ENCODE results near the gene S100A7A.

S100A7A gene

DNA sequence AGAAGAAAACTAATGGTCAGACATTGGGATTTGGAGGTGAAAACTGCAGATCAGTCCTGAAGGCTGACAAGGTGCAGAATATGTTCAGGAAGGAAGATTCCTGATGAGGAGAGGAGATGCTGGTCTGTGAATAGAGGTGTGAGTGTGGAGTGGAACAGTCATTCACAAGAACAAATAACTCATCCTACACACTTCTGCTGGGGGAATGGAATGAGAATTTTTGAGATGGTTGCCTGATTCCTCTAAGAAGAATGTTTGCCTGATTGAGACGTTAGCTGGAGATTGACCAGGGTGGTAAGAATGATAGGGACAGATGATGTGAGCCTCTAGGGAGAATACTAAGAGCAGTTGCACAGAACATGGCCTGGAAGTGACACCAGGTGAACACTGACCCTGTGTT lies 40.1 kb downstream of the S100A7A start:
- no peak for TF ChIP-seq GATA3 (IDR thresholded peaks at IDR 0.05; ENCODE audit: low read depth, low read length)
- no peak for TF ChIP-seq GATA2 (IDR thresholded peaks at IDR 0.05; ENCODE audit: low read depth, low read length)

DNA sequence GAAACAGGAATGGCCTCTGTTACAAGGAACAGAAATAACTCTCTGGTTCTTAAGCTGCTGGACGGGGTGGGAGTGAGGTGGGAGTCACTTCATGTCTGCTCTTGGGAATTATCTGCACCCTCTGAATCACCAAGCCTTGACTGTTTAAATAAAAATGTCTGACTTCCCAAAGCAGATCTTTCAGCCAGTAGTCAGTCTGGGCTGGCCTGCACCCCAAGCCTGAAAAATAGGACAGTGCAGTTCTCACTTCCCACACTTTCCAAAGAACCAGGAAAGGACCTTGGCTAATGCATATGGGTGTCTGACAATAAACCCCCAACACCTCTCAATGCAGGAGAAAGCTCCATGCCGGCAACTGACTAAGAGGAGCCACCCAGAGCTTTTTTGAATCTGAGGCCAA lies 43.3 kb downstream of the S100A7A start:
- TF ChIP-seq GATA3 (IDR thresholded peaks at IDR 0.05; ENCODE audit: low read depth, low read length) = no peak
- no peak for TF ChIP-seq GATA2 (IDR thresholded peaks at IDR 0.05; ENCODE audit: low read depth, low read length)

DNA sequence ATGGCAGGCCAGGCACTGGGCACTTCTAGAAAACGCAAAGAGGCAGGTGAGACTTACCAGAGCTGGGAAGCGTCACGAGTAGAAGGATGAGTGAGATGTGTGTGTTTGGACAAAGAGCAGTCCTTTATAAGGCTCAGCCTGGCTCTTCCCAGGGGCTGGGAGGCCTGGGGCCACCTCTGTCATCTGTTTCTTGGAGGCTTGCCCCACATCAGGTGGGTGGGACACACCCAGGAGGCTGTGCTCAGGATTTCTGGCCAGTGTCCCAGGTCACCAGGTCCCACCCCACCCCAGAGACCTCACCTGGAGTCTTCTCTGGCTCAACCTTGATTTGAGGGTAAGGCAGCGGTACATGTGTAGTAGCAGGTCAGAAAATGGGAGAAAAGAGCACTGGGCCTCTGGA lies 44.2 kb downstream of the S100A7A start, which contains the start of gene S100A7:
Gene S100A7, minus strand, starts transcription at position 101 of the 400 bp plus-strand sequence. CDS start 1,638 bp downstream, outside the sequence.
- TF ChIP-seq GATA3 (IDR thresholded peaks at IDR 0.05; ENCODE audit: low read depth, low read length) (no peak), GATA2 (IDR thresholded peaks at IDR 0.05; ENCODE audit: low read depth, low read length) (no peak)

DNA sequence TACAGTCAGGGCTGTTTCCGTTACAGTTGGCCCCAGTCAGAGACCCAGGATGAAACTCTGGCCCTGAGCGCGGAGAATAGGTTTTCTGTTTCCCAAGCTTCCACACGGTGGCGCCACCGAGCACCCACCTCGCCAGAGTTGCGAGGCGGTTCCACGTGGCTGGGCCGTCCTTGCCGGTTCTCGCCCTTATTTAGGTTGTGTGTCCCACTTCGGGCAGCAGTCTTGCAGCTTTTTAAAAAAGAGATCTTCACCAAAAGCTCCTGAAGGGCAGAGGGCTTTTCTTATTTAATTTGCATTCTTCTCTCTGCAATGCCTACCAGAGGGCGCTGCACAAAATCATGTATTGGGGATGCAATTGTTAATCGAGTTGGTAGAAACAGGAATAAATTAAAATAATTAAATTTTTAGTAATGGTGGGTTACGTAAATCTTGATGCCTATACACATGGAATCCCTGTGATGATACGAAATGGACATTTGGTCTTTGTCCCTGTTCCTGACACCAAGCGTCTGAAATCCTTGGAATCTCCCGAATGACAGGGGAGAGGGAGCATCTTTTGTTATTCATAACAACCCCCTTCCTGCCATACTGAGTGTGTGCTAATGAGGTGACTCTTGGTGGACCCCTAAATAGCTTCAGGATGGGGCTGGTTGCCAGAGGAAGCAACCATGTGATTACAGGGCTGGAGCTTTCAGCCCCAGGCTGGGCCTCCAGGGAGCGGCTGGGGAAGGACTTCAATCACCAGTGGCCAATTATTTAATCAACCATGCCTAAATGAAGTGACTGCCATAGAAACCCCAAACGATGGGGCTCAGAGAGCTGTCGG lies 49.7 kb downstream of the S100A7A start:
- no peak for TF ChIP-seq GATA3 (IDR thresholded peaks at IDR 0.05; ENCODE audit: low read depth, low read length)

DNA sequence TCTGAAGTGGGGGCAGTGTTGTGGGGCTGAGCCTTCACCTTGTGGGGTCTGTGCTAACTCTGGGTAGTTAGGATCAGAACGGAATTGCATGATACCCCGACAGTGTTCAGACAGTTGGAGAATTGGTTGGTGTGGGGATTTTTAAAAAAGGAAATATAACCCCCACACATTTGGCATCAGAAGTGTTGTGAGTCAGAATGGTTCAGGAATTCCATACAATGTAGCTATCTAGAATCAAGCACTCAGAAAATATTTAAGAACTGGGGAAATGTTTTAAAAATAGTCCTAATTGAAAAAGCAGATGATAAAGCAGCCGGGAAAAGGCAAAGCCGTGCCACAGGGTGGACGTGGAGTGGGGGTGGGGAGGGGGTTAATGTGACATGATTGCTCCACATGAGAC lies 50.6 kb downstream of the S100A7A start:
- TF ChIP-seq GATA3 (IDR thresholded peaks at IDR 0.05; ENCODE audit: low read depth, low read length) = no peak
- no peak for TF ChIP-seq GATA2 (IDR thresholded peaks at IDR 0.05; ENCODE audit: low read depth, low read length)

DNA sequence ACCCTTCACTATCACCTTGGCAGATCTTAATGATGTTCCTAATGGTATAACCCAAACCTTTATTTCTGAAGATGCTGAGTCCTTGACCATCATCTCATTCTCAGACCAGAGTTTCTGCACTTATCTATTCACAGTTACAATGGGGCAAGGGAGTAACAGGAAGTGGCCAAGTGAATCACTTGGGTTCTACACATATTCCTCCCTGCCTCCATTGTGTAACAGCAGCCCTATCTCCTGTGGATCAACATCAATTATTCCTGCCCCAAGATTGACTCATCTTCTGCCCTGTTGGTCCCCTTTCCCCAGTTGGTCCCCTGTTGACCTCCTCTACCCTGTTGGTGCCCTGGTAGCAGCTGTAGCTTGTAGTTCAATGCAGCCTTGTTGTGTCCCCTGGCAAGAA lies 54.4 kb downstream of the S100A7A start:
- no peak for TF ChIP-seq GATA2 (IDR thresholded peaks at IDR 0.05; ENCODE audit: low read depth, low read length)
- TF ChIP-seq GATA3 (IDR thresholded peaks at IDR 0.05; ENCODE audit: low read depth, low read length) = no peak
